Natural killer cell treated with Interleukin-12 subunit alpha and Interleukin-12 subunit beta and Interleukin-15 and Interleukin-18, amount 100 ng/mL, for 72 hours (primary cell): ENCODE measurements around the gene CDC42EP3. TPM values are rescaled to one million over a fixed set of nuclear protein-coding genes. Genes with fewer than 3 reads are reported as not detected.

Source experiments
- ATAC-seq, 2 donors: fragments of 150-1000 bp; cut with Tn5 transposase in 1 of 2; sonication (Bioruptor Pico), chemical (Tn5 transposase) in 1 of 2; 2 replicates each; pipeline ENCODE4 v1.10.0; 2021
- DNase-seq: peaks from one replicate; pipeline ENCODE4 v3.0.0; 2022; ENCODE audit warnings: low spot score
- H3K27ac Mint-ChIP-seq, 2 donors: 1 replicate in 1 of 2; 2 replicates in 1 of 2; pipeline ENCODE4 v1.8.0; 2022; ENCODE audit warnings: mixed read lengths in 2 of 2, mild to moderate bottlenecking in 1 of 2, moderate library complexity in 1 of 2
- H3K27me3 Mint-ChIP-seq, 2 donors: 1 replicate in 1 of 2; 2 replicates in 1 of 2; pipeline ENCODE4 v1.8.0; 2022; ENCODE audit warnings: mixed read lengths in 2 of 2
- H3K36me3 Mint-ChIP-seq: one replicate; pipeline ENCODE4 v1.8.0; 2022; ENCODE audit warnings: mixed read lengths
- H3K4me1 Mint-ChIP-seq, 2 donors: 1 replicate in 1 of 2; 2 replicates in 1 of 2; pipeline ENCODE4 v1.8.0; 2022; ENCODE audit warnings: low read depth in 2 of 2, mixed read lengths in 2 of 2, mild to moderate bottlenecking in 1 of 2
- H3K4me3 Mint-ChIP-seq: one replicate; pipeline ENCODE4 v1.8.0; 2022; ENCODE audit warnings: mixed read lengths
- H3K9me3 Mint-ChIP-seq: 2 replicates; pipeline ENCODE4 v1.8.0; 2022; ENCODE audit warnings: mixed read lengths
- total RNA-seq, 2 donors: library from RNA; stranded (reverse); gene quantifications; one replicate each; pipeline ENCODE4 v1.2.3, GENCODE V29; 2022

Gene CDC42EP3
- total RNA-seq, 2 donors from 2014 or later = 36.0 to 40.1 TPM

DNA sequence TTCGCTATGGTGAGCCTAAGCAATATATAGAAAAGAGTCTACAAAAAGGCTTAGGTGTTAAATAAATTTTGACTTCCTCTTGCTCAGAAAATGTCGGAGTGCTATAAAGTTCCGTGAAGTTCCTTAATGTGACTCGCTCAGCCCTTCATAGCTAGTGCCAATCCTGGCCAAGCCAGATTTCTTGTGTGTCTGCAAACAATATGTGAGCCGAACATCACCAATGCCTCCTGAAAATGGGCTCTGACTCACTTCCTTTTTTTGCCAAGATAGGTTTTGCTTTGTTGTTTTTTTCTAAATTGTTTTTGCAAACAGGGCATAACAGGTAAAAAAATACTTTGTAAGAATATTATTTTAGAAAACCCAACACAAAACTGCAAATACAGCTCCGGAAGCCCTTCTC, 26.1 kb downstream of the CDC42EP3 start:
- DNase-seq = no peak
- Mint-ChIP-seq H3K36me3 (peaks cover 51% of the 10 kb centered on the region), H3K27ac (peak overlapping the region; percentile 94 to 95), H3K4me3 (peak overlapping the region; percentile 89), H3K9me3 (peaks cover 3% of the 10 kb centered on the region), H3K27me3 (no peaks in the 10 kb centered on the region), H3K4me1 (peaks cover 67 to 88% of the 10 kb centered on the region in 2 donors)
- no peak for ATAC-seq

DNA sequence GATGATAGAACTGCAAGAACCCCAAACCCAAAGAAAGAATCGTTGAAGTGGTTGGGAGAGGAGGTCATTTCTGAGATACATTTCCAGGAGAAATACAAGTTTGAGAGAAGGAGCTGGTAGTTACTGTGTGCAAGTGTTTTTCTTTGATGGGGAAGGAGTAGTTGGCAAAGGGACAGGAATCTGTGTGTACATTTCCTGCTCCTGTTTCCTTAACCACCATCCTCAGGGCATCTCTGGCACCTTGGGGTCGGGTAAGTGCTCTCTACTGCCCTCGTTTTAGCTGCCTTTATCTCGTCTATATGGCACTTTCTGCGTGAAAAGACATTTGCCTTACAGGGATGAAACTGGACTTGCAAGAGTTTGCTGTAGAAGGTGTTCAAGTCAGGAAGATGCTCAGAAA, 27.3 kb downstream of the CDC42EP3 start:
- Mint-ChIP-seq H3K4me3 (peak overlapping the region; percentile 24), H3K36me3 (peaks cover 51% of the 10 kb centered on the region), H3K4me1 (peaks cover 63 to 77% of the 10 kb centered on the region in 2 donors), H3K27me3 (no peaks in the 10 kb centered on the region), H3K9me3 (peaks cover 3% of the 10 kb centered on the region), H3K27ac (peak overlapping the region; percentile 83 to 95)
- no peak for DNase-seq
- no peak for ATAC-seq

DNA sequence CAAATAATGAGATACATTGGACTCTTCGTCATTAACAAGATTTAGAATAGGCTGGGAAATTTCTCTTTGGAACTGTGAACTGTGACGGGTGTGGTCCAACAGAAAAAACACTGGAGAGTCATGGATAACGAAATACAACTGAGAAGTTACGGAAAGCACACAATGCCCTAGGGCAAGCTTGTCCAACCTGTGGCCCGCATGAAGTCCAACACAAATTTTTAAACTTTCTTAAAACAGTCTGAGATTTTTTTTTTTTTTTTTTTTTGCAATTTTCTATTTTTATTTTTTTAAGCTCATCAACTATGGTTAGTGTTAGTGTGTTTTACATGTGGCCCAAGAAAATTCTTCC, 27.7 kb downstream of the CDC42EP3 start:
- peak overlapping the region; percentile 83 to 95 for H3K27ac Mint-ChIP-seq
- H3K27me3 Mint-ChIP-seq = no peaks in the 10 kb centered on the region
- peaks cover 51% of the 10 kb centered on the region for H3K36me3 Mint-ChIP-seq
- peak overlapping the region; percentile 49 for H3K4me3 Mint-ChIP-seq
- DNase-seq (no peak), ATAC-seq (no peak)
- H3K9me3 Mint-ChIP-seq = peaks cover 3% of the 10 kb centered on the region
- H3K4me1 Mint-ChIP-seq = peaks cover 65 to 73% of the 10 kb centered on the region in 2 donors

DNA sequence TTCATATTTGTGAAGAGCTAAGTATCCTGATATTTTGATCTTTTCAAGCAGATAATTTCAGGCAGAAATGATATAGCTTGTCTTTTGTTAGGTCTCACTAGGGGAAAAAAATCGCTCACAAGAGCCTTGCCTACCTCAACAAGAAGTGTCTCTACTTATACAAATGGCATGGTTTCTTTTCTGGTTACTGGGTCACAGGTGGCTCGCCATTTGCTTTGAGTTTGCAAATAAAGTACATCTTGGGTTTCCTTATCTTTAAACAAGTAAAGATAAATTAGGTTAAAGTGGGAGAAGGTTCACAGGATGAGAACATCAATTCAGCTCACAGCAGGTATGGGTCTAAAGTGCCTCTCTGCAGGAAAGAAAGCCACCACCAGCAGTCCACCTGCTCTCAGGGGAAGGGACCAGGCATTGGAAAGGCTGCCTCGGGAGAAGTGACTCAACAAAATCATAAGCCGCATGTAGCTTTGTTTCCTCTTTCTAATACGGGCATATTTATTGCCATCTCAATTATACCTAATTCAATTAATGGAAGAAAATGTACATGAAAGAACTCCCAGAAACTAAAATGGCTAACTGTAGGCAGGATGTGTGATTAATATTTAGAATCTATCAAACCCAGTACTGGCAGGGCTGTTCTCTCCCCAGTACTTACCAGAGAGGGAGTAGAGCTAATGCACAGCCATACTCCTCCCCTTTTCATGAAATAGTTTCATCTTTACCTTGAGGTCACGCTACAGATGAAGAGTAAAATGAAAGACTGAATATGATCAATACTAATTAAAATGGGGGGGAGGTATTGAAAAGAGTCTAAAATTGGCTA, 28.3 kb downstream of the CDC42EP3 start:
- Mint-ChIP-seq H3K4me1 (peaks cover 61 to 67% of the 10 kb centered on the region in 2 donors), H3K9me3 (peaks cover 1% of the 10 kb centered on the region), H3K27me3 (no peaks in the 10 kb centered on the region), H3K27ac (peak overlapping the region; percentile 83 to 95), H3K36me3 (peaks cover 47% of the 10 kb centered on the region), H3K4me3 (peak overlapping the region; percentile 49)
- ATAC-seq (no peak), DNase-seq (no peak)

DNA sequence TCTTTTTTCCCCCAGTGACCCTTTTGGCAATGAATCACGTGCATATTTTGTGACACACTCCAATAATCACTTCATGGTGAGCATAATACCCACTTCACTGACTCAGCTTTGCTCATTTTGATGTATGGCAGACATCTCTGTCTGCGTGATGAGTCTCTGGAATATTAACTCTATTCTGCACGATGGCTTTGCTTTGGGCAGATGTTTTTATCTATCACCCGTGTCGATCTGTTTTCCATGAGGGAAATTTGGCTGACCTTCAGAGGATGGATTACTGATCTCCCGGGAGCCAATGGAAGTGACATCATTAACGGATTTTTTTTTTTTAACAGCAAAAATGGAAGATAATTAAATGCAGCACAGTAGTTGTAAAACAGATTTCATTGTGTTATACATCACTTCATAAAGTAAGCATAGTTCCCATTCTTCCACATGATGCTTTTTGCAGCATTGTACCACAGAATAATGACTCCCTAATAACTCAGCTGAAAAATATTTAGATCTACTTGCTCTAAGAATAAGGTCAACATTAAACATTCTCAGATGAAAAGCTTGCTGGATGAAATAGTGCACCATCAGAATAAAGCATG, 29.8 kb downstream of the CDC42EP3 start:
- Mint-ChIP-seq H3K4me3 (no peak overlapping the region), H3K27ac (peak overlapping the region; percentile 83 to 95), H3K4me1 (peaks cover 59 to 65% of the 10 kb centered on the region in 2 donors), H3K36me3 (peaks cover 39% of the 10 kb centered on the region), H3K27me3 (no peaks in the 10 kb centered on the region), H3K9me3 (no peaks in the 10 kb centered on the region)
- ATAC-seq (no peak), DNase-seq (no peak)

DNA sequence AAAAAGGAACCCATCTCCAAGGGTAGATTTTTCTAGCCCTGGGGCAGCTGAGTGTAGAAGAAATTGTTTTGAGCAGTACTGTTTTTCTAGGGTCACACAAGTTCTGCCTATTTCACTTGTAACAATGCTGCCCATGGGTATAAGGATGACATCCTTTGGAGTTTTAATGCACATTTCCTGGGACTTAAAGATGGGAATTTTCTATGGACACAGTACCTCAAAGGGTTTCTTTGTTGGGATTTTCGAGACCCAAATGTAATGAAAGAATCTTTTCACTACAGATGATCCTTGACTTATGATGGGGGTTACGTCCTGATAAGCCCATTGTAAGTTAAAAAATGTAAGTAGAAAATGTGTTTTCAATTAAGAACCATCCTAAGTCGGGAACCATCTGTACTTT, 31.8 kb downstream of the CDC42EP3 start:
- H3K36me3 Mint-ChIP-seq = peaks cover 29% of the 10 kb centered on the region
- ATAC-seq = no peak

DNA sequence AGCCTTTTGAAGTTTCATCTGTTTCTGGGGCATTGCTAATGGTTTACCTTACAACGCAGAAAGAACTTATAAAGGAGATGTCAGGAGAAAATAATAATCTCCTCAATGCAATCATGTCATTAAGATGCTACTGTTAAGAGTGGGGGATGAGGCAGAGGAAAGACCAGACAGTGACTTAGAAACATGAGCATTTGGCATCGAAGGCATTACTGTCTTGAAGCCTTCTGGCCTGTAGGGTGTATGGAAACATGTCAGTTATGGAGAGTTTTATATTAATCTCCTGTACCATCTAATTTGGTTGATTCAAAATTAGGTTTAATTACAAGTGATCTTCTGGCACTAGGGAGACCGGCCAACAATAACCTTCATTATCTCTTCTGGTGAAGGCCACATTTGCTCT, 32.5 kb downstream of the CDC42EP3 start:
- H3K4me3 Mint-ChIP-seq = no peak overlapping the region
- H3K27ac Mint-ChIP-seq = peak overlapping the region; percentile 34 to 72

More for the DNA sequence above, 31.8 kb downstream of the CDC42EP3 start:
- H3K9me3 Mint-ChIP-seq = no peaks in the 10 kb centered on the region
- H3K27ac Mint-ChIP-seq = peak overlapping the region; percentile 34 to 72
- no peak for DNase-seq
- H3K27me3 Mint-ChIP-seq = no peaks in the 10 kb centered on the region
- no peak overlapping the region for H3K4me3 Mint-ChIP-seq
- H3K4me1 Mint-ChIP-seq = peaks cover 65 to 68% of the 10 kb centered on the region in 2 donors

DNA sequence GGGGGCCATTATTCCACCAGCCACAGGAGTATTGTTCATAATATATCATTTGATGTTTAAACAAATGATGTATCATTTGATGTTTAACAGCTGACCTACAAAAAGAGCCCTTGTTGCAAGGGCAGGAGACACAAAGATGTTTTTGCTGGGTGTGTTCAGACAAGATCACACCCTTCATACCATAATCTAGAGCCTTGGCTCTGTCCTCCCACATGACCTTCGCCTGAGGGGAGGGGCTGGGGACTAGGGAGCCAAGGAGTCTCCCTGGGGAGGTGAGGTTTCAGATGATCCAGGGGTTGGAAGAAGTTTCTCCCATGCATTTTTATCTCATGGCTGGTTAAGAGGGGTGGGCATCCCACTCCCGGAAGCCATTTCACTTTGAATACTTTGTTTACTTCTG, 33.5 kb downstream of the CDC42EP3 start:
- H3K4me3 Mint-ChIP-seq = no peak overlapping the region
- DNase-seq = no peak
- H3K36me3 Mint-ChIP-seq = peaks cover 18% of the 10 kb centered on the region
- ATAC-seq = no peak
- peaks cover 66 to 68% of the 10 kb centered on the region in 2 donors for H3K4me1 Mint-ChIP-seq
- H3K27me3 Mint-ChIP-seq = no peaks in the 10 kb centered on the region
- H3K9me3 Mint-ChIP-seq = no peaks in the 10 kb centered on the region
- H3K27ac Mint-ChIP-seq = peak overlapping the region; percentile 82 to 87

More for the DNA sequence above, 32.5 kb downstream of the CDC42EP3 start:
- Mint-ChIP-seq H3K27me3 (no peaks in the 10 kb centered on the region), H3K4me1 (peaks cover 68 to 69% of the 10 kb centered on the region in 2 donors), H3K9me3 (no peaks in the 10 kb centered on the region), H3K36me3 (peaks cover 27% of the 10 kb centered on the region)
- ATAC-seq (no peak), DNase-seq (no peak)

DNA sequence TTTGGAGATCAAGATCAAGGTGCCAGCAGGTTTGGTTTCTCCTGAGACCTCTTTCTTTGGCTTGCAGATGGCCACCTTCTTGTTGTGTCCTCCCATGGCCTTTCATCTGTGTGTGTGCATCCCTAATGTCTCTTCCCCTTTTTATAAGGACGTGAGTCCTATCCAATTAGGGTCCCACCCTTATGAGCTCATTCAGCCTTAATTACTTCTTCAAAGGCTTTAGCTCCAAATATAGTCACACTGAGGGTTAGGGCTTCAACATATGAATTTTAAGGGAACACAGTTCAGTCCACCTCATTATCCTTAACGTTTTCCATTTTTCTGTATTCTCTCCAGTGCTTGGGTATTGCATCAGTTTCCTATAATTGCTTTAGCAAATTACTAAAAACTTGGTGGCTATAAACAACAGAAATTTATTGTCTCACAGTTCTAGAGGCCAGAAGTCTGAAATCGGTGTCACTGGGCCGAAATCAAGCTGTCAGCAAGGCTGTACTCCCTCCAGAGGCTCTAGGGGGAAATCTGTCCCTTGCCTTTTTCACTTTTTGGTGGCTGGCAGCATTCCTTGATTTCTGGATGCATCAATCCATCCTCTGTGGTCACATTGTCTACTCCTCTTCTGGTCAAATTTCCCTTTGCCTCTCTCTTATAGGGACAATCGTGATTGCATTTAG, 34.1 kb downstream of the CDC42EP3 start:
- ATAC-seq = no peak
- Mint-ChIP-seq H3K4me3 (peak overlapping the region; percentile 69), H3K4me1 (peaks cover 66 to 69% of the 10 kb centered on the region in 2 donors), H3K27ac (peak overlapping the region; percentile 82 to 87), H3K27me3 (no peaks in the 10 kb centered on the region), H3K36me3 (peaks cover 13% of the 10 kb centered on the region), H3K9me3 (no peaks in the 10 kb centered on the region)
- DNase-seq = no peak

DNA sequence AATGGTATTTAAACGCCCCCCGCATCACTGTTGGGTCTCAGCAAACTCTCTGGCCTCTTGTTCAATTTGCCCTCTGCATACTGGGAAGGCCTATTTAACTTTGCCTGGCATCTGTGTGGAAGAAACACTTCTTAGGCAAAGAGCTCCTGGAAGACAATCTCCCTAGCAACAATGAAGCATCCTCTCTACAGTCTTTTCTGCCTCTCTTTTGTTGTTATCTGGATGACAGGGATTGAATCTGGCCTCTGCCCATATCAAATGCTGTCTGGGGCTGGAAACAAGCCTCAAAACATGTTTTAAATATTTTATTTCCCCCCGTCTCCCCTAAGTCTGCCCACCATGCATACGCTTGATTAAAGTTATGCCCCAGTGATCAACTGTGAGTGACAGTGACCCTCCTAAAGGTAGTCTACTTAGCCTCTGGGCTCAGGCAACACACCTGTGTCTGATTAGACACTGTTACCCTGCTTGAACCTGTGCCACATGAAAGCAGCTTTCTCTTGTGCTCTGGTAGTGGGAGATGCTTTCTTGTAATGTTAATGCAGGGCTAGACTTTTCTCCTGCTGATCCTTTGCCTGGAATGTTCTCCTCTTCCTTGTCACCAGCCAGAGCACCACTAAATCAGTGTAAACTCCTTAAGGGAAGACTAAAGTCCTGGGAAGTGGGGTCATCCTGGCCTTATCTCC, 34.9 kb downstream of the CDC42EP3 start:
- Mint-ChIP-seq H3K4me3 (peak overlapping the region; percentile 69), H3K27me3 (no peaks in the 10 kb centered on the region), H3K4me1 (peaks cover 62 to 63% of the 10 kb centered on the region in 2 donors), H3K9me3 (no peaks in the 10 kb centered on the region), H3K27ac (peak overlapping the region; percentile 82 to 87), H3K36me3 (peaks cover 5% of the 10 kb centered on the region)
- no peak for ATAC-seq
- DNase-seq = no peak

DNA sequence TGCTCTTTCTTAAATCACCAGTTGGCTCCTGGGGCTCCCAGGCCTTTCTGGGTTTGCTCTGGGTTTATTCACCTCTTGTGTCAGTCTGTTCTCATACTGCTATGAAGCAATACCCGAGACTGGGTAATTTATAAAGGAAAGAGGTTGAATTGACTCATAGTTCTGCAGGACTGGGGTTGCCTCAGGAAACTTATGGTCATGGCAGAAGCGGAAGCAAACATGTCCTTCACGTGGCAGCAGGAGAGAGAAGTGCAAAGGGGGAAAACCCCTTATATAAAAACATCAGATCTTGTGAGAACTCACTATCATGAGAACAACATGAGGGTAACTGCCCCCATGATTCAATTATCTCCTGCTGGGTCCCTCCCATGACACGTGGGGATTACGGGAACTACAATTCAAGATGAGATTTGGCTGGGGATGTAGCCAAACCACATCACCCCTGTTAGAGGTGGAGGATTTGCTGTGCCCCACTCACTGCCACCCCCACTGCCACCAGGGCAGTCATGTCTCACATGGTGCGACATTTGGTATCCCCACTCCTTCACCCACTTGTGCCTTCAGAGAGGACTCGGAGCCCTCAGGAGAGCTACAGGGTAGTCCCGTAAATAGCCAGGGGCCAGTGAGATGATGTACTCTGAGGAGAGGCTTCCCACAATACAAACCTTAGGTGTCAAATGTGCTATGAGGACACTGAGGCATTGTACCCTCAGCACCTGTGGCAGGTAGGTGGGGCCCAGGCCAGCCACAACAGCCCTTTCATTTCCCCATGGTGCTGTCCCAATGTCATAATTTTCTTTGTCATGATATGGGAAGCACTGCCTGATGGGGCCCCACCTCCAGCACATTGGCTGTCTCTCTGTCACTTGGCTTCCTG, 35.7 kb downstream of the CDC42EP3 start:
- Mint-ChIP-seq H3K4me3 (peak overlapping the region; percentile 69), H3K36me3 (no peaks in the 10 kb centered on the region), H3K4me1 (peaks cover 61 to 63% of the 10 kb centered on the region in 2 donors), H3K27ac (peak overlapping the region; percentile 82 to 87), H3K27me3 (no peaks in the 10 kb centered on the region), H3K9me3 (no peaks in the 10 kb centered on the region)
- DNase-seq (peak; percentile 89), ATAC-seq (peak; percentile 92 to 94)

DNA sequence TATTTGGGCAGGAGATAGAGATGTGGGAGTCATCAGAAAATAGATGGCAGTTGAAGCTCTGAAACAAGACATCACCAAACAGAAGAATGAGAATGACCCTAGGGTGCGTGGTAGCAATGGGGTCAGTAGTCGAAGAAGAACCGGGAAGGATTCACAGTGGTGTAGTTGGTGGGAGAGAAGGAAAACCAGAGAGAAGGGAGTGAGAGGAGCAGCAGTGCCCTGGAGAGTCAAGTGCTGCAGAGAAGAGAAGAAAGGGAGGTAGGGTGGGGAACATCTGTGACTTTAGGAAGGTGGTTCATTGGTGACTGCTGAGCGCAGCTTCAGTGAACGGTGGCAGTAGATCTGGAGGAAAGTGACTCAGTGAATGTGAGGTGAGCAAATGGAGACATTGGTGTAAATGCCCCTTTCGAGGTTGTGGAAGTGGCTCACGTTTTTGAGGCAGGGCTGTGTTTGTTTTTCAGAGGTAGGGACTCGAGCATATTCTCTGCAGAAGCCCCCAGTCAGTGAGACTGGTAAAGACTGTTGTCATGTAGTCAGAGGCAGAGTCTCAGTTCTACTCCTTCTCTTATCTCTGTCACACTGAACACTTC, 36.4 kb downstream of the CDC42EP3 start:
- ATAC-seq (peak; percentile 22 to 28), DNase-seq (no peak)
- Mint-ChIP-seq H3K4me3 (peak overlapping the region; percentile 69), H3K4me1 (peaks cover 68 to 70% of the 10 kb centered on the region in 2 donors), H3K36me3 (no peaks in the 10 kb centered on the region), H3K27me3 (no peaks in the 10 kb centered on the region), H3K9me3 (no peaks in the 10 kb centered on the region), H3K27ac (peak overlapping the region; percentile 82 to 87)
